ENCODE results near the gene SUGCT.

Gene SUGCT

DNA sequence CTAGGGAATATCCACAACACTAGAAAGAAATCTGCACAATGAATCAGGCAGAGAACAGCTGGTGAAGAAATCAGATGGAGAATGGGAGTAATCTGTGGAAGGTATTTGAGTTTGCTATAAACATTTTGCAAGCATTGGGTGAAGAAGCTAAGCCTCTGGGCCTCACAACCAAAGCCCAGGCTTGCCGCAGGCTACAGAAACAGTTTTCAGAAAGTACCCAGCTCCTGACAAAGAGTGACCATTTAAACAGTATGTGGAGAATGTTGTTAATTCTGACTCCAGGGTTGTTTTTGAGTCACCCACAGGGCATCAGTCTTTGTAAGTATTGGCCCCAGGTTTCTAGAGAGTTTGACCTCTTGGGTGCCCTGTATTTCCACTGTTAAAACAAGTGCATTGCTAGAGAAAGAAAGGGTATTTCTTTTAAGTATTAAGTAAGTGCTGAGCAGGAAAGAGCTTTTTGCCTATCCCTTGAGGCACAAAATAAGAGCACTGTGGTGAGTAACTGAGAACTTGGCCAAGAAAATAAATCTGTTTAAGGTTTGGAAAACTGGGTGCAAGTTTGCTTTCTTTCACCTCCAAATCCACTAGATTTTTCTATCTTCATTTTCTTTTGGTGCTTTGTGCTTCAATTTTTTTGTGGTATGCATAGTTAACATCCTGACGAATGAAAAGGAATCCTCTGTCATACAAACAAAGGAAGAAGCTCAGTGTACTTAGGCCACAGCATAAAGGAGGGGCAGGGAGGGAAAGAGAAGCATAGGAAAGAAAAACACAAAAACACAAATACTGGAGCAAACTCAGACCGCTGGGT, 691.8 kb downstream of the SUGCT start:
- CTCF ChIA-PET: interaction anchor here (0.9 to 1.7 kb wide), 3 partner anchors 9 to 320 kb away, joined by 3 to 4 read pairs (median 3); no protein-coding TSS in a partner anchor
- TF ChIP-seq, protein P1, sequence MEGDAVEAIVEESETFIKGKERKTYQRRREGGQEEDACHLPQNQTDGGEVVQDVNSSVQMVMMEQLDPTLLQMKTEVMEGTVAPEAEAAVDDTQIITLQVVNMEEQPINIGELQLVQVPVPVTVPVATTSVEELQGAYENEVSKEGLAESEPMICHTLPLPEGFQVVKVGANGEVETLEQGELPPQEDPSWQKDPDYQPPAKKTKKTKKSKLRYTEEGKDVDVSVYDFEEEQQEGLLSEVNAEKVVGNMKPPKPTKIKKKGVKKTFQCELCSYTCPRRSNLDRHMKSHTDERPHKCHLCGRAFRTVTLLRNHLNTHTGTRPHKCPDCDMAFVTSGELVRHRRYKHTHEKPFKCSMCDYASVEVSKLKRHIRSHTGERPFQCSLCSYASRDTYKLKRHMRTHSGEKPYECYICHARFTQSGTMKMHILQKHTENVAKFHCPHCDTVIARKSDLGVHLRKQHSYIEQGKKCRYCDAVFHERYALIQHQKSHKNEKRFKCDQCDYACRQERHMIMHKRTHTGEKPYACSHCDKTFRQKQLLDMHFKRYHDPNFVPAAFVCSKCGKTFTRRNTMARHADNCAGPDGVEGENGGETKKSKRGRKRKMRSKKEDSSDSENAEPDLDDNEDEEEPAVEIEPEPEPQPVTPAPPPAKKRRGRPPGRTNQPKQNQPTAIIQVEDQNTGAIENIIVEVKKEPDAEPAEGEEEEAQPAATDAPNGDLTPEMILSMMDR (IDR thresholded peaks at IDR 0.05; ENCODE audit: control extremely low read depth, extremely low read depth, low read depth, missing control alignments): no peak
- POLR2A ChIA-PET: no interaction called here
- no peak for DNase-seq (ENCODE audit: extremely low spot score)

DNA sequence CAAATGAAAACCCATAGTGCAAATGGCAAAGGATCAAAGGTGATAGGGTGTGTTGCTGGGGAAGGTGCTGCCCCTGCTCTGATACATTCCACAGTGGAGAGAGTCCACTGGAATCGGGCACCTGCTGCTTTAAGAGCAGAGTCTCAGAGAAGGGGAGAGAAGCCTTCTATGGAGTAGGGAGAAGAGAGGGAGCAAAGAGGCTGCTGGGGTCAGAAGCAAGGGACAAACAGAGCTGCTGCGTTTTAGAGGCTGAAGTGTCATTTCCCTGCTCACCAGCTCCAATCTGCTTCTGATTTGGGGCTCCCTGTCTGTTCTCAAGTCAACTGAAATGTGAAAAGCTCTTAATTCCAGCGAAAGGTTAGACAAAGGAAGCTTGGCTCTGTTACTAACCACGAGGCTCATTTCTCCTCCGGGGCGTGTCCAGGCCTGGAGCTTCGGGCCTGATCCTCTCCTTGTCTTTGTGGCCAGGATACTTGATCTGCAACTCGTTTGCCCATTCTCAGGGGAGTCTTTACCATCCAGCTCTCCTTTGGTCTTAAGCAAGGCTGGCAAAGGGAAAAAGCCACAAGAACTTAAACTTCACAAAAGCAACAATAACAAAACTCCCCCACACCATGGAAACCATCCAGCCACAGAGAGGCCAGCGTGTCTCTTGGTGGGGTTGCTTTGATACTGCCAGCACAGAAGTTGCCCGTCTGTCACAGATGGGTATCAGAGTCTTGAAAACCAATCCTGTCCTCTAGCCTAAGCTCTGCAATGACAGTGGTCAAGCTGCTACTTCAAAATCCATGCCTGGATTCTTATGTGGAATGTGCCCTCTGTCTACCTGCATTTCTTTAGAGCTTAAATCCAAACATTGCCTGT, 692.6 kb downstream of the SUGCT start:
- ChIA-PET POLR2A (no interaction called here), CTCF (interaction anchor here (1.0 to 1.8 kb wide), 2 partner anchors 24 to 26 kb away, joined by 3 to 5 read pairs; no protein-coding TSS in a partner anchor)
- DNase-seq (ENCODE audit: extremely low spot score): no peak
- TF ChIP-seq, protein P1 (IDR thresholded peaks at IDR 0.05; ENCODE audit: control extremely low read depth, extremely low read depth, low read depth, missing control alignments): no peak

DNA sequence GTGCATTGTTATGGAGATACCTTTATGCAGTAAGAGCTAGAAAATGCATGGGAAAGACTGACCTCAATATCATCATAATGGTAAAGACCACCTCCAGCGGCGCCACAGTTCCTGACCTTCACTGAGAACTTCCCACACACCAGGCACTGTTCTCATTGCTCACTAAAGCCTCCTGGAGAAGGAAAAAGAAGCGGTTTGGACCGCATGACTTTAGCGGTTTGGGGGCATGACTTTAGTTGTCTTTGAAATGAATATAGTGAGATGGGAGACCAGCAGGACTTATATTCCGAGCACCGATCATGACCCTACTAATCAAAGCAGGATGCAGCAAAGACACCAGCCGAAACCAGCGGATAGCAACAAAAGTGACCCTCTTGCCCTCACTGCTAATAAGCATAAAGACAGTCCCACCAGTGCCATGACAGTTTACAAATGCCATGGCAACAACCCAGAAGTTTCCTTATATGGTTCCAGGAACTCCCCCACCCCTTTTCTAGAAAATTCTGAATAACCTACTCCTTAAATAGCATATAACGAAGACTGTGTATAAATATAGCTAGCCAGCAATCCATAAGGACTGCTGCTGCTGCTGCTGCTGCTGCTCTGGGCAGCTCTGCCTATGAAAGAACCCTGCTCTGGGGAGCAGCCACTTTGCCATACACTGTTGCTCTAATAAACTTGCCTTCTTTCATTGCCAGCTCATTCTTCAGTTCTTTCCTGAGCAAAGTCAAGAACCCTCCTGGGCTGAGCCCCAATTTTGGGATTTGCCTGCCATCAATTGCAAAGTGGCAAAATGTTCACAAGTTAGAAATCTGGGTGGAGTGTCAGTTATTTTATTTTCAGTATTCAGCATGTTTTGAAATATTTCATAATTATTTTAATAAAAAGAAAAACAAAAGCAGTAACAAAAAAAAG, 694.1 kb downstream of the SUGCT start:
- ChIA-PET CTCF (interaction anchor here (1.8 kb wide), 1 partner anchor 25 kb away, joined by 5 read pairs; no protein-coding TSS in a partner anchor), POLR2A (no interaction called here)
- TF ChIP-seq, protein P1 (IDR thresholded peaks at IDR 0.05; ENCODE audit: control extremely low read depth, extremely low read depth, low read depth, missing control alignments): no peak
- no peak for DNase-seq (ENCODE audit: extremely low spot score)

DNA sequence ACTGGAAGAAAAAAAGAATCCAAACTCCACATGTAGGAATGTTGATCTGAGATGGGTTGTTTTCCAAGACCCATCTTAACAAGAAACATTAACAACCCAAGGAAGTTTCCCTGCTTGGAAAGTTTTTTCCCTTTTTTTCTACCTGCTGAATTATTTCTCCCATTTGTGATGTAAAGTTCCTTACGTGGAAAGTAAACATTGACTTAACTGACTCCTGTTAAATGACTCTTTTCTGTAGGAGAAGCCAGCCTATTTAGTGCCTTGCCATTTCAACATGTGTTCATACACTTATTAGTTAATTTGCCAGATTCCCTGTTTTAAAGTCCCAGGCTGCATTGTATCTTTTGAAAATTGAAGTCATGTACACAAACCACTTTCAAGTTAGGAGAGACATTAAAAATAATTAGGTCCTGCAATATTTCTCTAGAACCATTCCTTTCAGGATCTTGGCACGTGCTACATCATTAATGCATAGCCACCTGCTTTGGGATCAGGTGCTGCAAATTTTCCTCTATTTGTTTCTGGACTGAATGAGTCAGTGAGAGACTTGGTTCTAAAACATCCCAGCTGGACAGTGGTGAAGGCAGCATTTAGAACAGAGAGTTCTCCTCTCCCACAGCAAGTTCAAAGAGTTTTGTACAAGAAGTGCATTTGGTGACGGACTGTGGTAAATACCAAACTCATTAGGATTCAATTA, 698.5 kb downstream of the SUGCT start:
- DNase-seq (ENCODE audit: extremely low spot score): no peak
- POLR2A ChIA-PET: interaction anchor here (0.7 kb wide), 1 partner anchor 126 kb away, joined by 6 read pairs; no protein-coding TSS in a partner anchor
- TF ChIP-seq, protein P1 (IDR thresholded peaks at IDR 0.05; ENCODE audit: control extremely low read depth, extremely low read depth, low read depth, missing control alignments): no peak
- CTCF ChIA-PET: no interaction called here

DNA sequence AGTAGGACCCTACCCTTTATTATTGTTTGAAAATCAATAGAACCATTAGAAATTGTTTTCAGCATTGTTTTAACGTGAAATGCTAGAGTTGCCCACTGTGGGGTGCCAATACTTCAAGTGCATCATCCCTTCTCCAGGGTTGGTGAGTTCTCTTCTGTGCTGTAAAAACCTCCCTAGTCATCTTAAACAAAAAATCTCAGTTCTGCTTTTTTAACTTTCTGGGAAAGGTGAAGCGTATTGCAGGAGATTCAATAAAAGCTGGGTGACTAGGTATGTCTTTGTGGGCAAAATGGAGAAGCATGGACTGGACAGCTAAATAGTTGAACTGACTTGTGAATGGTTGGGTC, 699.1 kb downstream of the SUGCT start:
- CTCF ChIA-PET: no interaction called here

More for the DNA sequence above, 699.1 kb downstream of the SUGCT start:
- TF ChIP-seq, protein P1 (IDR thresholded peaks at IDR 0.05; ENCODE audit: control extremely low read depth, extremely low read depth, low read depth, missing control alignments): no peak
- no peak for DNase-seq (ENCODE audit: extremely low spot score)
- POLR2A ChIA-PET: interaction anchor here (0.7 kb wide), 1 partner anchor 125 kb away, joined by 6 read pairs; no protein-coding TSS in a partner anchor
